ENCODE measurements around the gene CELSR1.
"Not testable (repeated sequence)": the region's sequence is repeated elsewhere in the genome, so short reads cannot be mapped to it uniquely, and the experiment has no call there.

Gene CELSR1

GRCh38 chr22:46533070-46533833 lies 4.2 kb downstream of the CELSR1 start:
- DNase-seq = no peak

GRCh38 chr22:46532416-46532815 lies 5.0 kb downstream of the CELSR1 start:
- no peak for DNase-seq

GRCh38 chr22:46531581-46532175 lies 5.7 kb downstream of the CELSR1 start:
- DNase-seq = no peak

- no peak for DNase-seq
These were observed 9.3 kb downstream of the CELSR1 start for GRCh38 chr22:46528121-46528610.

GRCh38 chr22:46526244-46526839 lies 11.1 kb downstream of the CELSR1 start:
- no peak for DNase-seq

GRCh38 chr22:46525389-46526243 lies 11.8 kb downstream of the CELSR1 start:
- DNase-seq = no peak

GRCh38 chr22:46524203-46524740 lies 13.1 kb downstream of the CELSR1 start:
- no peak for DNase-seq

GRCh38 chr22:46522797-46523196 lies 14.6 kb downstream of the CELSR1 start:
- DNase-seq = no peak

- no peak for DNase-seq
These were observed 15.4 kb downstream of the CELSR1 start for GRCh38 chr22:46521994-46522393.

GRCh38 chr22:46520880-46521279 lies 16.5 kb downstream of the CELSR1 start:
- no peak for DNase-seq

GRCh38 chr22:46519377-46519776 lies 18.0 kb downstream of the CELSR1 start:
- no peak for DNase-seq

- DNase-seq = no peak
These were observed 18.7 kb downstream of the CELSR1 start for GRCh38 chr22:46518542-46519325.

- DNase-seq = no peak
These were observed 19.4 kb downstream of the CELSR1 start for GRCh38 chr22:46518038-46518437.

- DNase-seq = no peak
These were observed 20.1 kb downstream of the CELSR1 start for GRCh38 chr22:46517255-46517761.

- DNase-seq = no peak
These were observed 20.8 kb downstream of the CELSR1 start for GRCh38 chr22:46516638-46517037.

GRCh38 chr22:46516112-46516487 lies 21.3 kb downstream of the CELSR1 start:
- not testable (repeated sequence) for DNase-seq

GRCh38 chr22:46515208-46516111 lies 22.0 kb downstream of the CELSR1 start:
- DNase-seq = no peak

- no peak for DNase-seq
These were observed 22.7 kb downstream of the CELSR1 start for GRCh38 chr22:46514592-46515207.

GRCh38 chr22:46513908-46514550 lies 23.4 kb downstream of the CELSR1 start:
- no peak for DNase-seq

GRCh38 chr22:46512683-46513082 lies 24.7 kb downstream of the CELSR1 start:
- no peak for DNase-seq
